Right lobe of liver (tissue), 4 donors: ENCODE measurements around the gene MAN2B2.

Source experiments
- POLR2A ChIP-seq: fragments of 450-650 bp; IDR thresholded peaks from one replicate; pipeline ENCODE4 v1.6.1; 2017; ENCODE audit warnings: antibody characterized with exemption, mild to moderate bottlenecking
- TF ChIP-seq, protein P1 (sequence below), 4 donors: fragments of 200-600 bp in 3 of 4; fragments of 450-650 bp in 1 of 4; IDR thresholded peaks; one replicate each; pipeline versions ENCODE4 v1.5.1 to v1.8.0; 2016 to 2022; ENCODE audit warnings: antibody characterized with exemption in 4 of 4, mild to moderate bottlenecking in 2 of 4
- donor health status: DM: no; HTN: no; CAD: no.
- donor health status: DM: no; HTN: no; CAD: no.
- donor health status: DM: no; HTN: yes; CAD: no.

DNA sequence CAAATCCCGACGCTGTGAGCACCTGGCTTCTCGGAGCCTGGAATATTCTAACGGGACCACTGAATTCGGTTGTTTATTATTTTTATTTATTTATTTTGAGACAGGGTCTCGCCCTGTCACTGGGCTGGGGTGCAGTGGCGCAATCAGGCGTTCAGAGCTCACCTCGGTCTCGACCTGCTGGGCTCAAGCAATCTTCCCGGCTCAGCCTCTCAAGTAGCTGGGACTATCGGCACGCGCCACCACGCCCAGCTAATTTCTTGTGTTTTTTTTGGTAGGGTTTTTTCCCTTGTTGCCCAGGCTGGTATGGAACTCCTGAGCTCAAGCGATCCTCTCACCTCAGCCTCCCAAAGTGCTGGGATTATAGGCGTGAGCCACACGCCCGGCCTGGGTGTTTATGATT is 97.1 kb downstream of the MAN2B2 start:
- TF ChIP-seq, protein P1, sequence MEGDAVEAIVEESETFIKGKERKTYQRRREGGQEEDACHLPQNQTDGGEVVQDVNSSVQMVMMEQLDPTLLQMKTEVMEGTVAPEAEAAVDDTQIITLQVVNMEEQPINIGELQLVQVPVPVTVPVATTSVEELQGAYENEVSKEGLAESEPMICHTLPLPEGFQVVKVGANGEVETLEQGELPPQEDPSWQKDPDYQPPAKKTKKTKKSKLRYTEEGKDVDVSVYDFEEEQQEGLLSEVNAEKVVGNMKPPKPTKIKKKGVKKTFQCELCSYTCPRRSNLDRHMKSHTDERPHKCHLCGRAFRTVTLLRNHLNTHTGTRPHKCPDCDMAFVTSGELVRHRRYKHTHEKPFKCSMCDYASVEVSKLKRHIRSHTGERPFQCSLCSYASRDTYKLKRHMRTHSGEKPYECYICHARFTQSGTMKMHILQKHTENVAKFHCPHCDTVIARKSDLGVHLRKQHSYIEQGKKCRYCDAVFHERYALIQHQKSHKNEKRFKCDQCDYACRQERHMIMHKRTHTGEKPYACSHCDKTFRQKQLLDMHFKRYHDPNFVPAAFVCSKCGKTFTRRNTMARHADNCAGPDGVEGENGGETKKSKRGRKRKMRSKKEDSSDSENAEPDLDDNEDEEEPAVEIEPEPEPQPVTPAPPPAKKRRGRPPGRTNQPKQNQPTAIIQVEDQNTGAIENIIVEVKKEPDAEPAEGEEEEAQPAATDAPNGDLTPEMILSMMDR (IDR thresholded peaks at IDR 0.05), result no peak
- TF ChIP-seq POLR2A, result no peak
